HEK293 (cell line): ENCODE measurements around the gene TMEM98.
A peak's percentile ranks its signal among the peaks of the same experiment; 100 is the strongest.

Source experiments
- BCL11B ChIP-seq: fragments of 450-650 bp; formaldehyde crosslinking; IDR thresholded peaks from 2 replicates; pipeline ENCODE4 v1.5.1; 2016; ENCODE audit warnings: low read depth, missing biosample characterization, missing genetic modification characterization
- EGR2 ChIP-seq: fragments of 450-650 bp; formaldehyde crosslinking; IDR thresholded peaks from 2 replicates; pipeline ENCODE4 v1.5.1; 2016; ENCODE audit warnings: low read depth, missing biosample characterization, missing genetic modification characterization
- GFI1B ChIP-seq: fragments of 450-650 bp; formaldehyde crosslinking; IDR thresholded peaks from 2 replicates; pipeline ENCODE4 v1.5.1; 2016; ENCODE audit warnings: missing biosample characterization, missing genetic modification characterization
- GLI4 ChIP-seq: fragments of 450-650 bp; formaldehyde crosslinking; IDR thresholded peaks from 2 replicates; pipeline ENCODE4 v1.5.1; 2016; ENCODE audit warnings: missing biosample characterization, missing genetic modification characterization
- INSM2 ChIP-seq: fragments of 450-650 bp; formaldehyde crosslinking; IDR thresholded peaks from 2 replicates; pipeline ENCODE4 v1.5.1; 2016; ENCODE audit warnings: missing biosample characterization, missing genetic modification characterization
- KLF17 ChIP-seq: fragments of 450-650 bp; formaldehyde crosslinking; IDR thresholded peaks from 2 replicates; pipeline ENCODE4 v1.5.1; 2016; ENCODE audit warnings: missing biosample characterization, missing genetic modification characterization
- REST ChIP-seq: fragments of 450-650 bp; formaldehyde crosslinking; IDR thresholded peaks from 2 replicates; pipeline ENCODE4 v1.5.1; 2016; ENCODE audit warnings: missing biosample characterization, missing genetic modification characterization
- TRIM28 ChIP-seq: IDR thresholded peaks from 2 replicates; pipeline ENCODE4 v1.6.1; 2011; ENCODE audit warnings: low read length, control low read depth, borderline replicate concordance
- YY2 ChIP-seq: fragments of 450-650 bp; formaldehyde crosslinking; IDR thresholded peaks from 2 replicates; pipeline ENCODE4 v1.5.1; 2016; ENCODE audit warnings: missing biosample characterization, missing genetic modification characterization
- ZBTB21 ChIP-seq: fragments of 450-650 bp; formaldehyde crosslinking; IDR thresholded peaks from 2 replicates; pipeline ENCODE4 v1.5.1; 2017; ENCODE audit warnings: missing biosample characterization, missing genetic modification characterization
- ZFP3 ChIP-seq: fragments of 450-650 bp; formaldehyde crosslinking; IDR thresholded peaks from 2 replicates; pipeline ENCODE4 v1.5.1; 2016; ENCODE audit warnings: low read depth, missing biosample characterization, missing genetic modification characterization
- ZNF114 ChIP-seq: fragments of 450-650 bp; formaldehyde crosslinking; IDR thresholded peaks from 2 replicates; pipeline ENCODE4 v1.5.0; 2017; ENCODE audit warnings: missing biosample characterization, missing genetic modification characterization
- ZNF140 ChIP-seq: fragments of 450-650 bp; formaldehyde crosslinking; IDR thresholded peaks from 2 replicates; pipeline ENCODE4 v1.5.1; 2016; ENCODE audit warnings: missing biosample characterization, missing genetic modification characterization
- ZNF169 ChIP-seq: fragments of 450-650 bp; formaldehyde crosslinking; IDR thresholded peaks from 2 replicates; pipeline ENCODE4 v1.5.1; 2016; ENCODE audit warnings: missing biosample characterization, missing genetic modification characterization
- ZNF175 ChIP-seq: fragments of 450-650 bp; formaldehyde crosslinking; IDR thresholded peaks from 2 replicates; pipeline ENCODE4 v1.5.1; 2016; ENCODE audit warnings: missing biosample characterization, missing genetic modification characterization
- ZNF19 ChIP-seq: fragments of 450-650 bp; formaldehyde crosslinking; IDR thresholded peaks from 2 replicates; pipeline ENCODE4; 2016; ENCODE audit warnings: missing biosample characterization, missing genetic modification characterization, low read depth
- ZNF221 ChIP-seq: fragments of 450-650 bp; formaldehyde crosslinking; IDR thresholded peaks from 2 replicates; pipeline ENCODE4 v1.5.1; 2017; ENCODE audit warnings: missing biosample characterization, missing genetic modification characterization, borderline replicate concordance
- ZNF366 ChIP-seq: fragments of 450-650 bp; formaldehyde crosslinking; conservative IDR thresholded peaks from 2 replicates; pipeline ENCODE4 v1.5.1; 2016; ENCODE audit warnings: missing biosample characterization, missing genetic modification characterization
- ZNF37A ChIP-seq: fragments of 450-650 bp; IDR thresholded peaks from 2 replicates; pipeline ENCODE4 v1.5.1; 2018; ENCODE audit warnings: missing biosample characterization, missing genetic modification characterization
- ZNF416 ChIP-seq: fragments of 450-650 bp; formaldehyde crosslinking; IDR thresholded peaks from 2 replicates; pipeline ENCODE4 v1.5.1; 2016; ENCODE audit warnings: missing biosample characterization, missing genetic modification characterization
- ZNF510 ChIP-seq: fragments of 450-650 bp; formaldehyde crosslinking; IDR thresholded peaks from 2 replicates; pipeline ENCODE4 v1.5.1; 2018; ENCODE audit warnings: mild to moderate bottlenecking, missing genetic modification characterization, missing biosample characterization; ENCODE audit not compliant: insufficient replicate concordance
- ZNF701 ChIP-seq: fragments of 450-650 bp; formaldehyde crosslinking; IDR thresholded peaks from 2 replicates; pipeline ENCODE4 v1.5.1; 2016; ENCODE audit warnings: missing biosample characterization, missing genetic modification characterization
- ZNF768 ChIP-seq: fragments of 450-650 bp; formaldehyde crosslinking; IDR thresholded peaks from 2 replicates; pipeline ENCODE4 v1.5.1; 2018; ENCODE audit warnings: missing biosample characterization, mild to moderate bottlenecking, missing genetic modification characterization
- ZNF792 ChIP-seq: fragments of 450-650 bp; formaldehyde crosslinking; IDR thresholded peaks from 2 replicates; pipeline ENCODE4 v1.5.1; 2016; ENCODE audit warnings: missing biosample characterization, missing genetic modification characterization
- TF ChIP-seq, protein P1 (sequence below): fragments of 450-650 bp; IDR thresholded peaks from 2 replicates; pipeline ENCODE4 v1.5.1; 2018; ENCODE audit warnings: missing biosample characterization, missing genetic modification characterization
- TF ChIP-seq, protein P2 (sequence below): fragments of 450-650 bp; formaldehyde crosslinking; IDR thresholded peaks from 2 replicates; pipeline ENCODE4 v1.5.1; 2016; ENCODE audit warnings: missing biosample characterization, missing genetic modification characterization
- TF ChIP-seq, protein P3 (sequence below): fragments of 450-650 bp; formaldehyde crosslinking; IDR thresholded peaks from 2 replicates; pipeline ENCODE4 v1.5.1; 2016; ENCODE audit warnings: missing biosample characterization, missing genetic modification characterization

Gene TMEM98

GRCh38 chr17:32928586-32929535 lies 908 bp downstream of the TMEM98 start (continued):
- TF ChIP-seq KLF17 (no peak), GLI4 (tag by site-specific recombination) (peak; percentile 71; the same call in 1 of the 2 replicates), ZNF175 (tag by site-specific recombination) (no peak), ZBTB21 (tag by site-specific recombination) (no peak), ZNF19 (tag by site-specific recombination) (no peak), INSM2 (tag by site-specific recombination) (peak; percentile 15; the same call in 1 of the 2 replicates), ZNF701 (tag by site-specific recombination) (no peak), BCL11B (tag by site-specific recombination) (no peak), ZNF37A (tag by site-specific recombination) (no peak), GFI1B (tag by site-specific recombination) (0 out of 2 replicates have a peak, but pooled peaks have one; percentile 14), YY2 (tag by site-specific recombination) (no peak), ZNF416 (no peak), EGR2 (peak; percentile 53), ZNF510 (tag by site-specific recombination) (no peak), ZNF768 (no peak), ZNF140 (tag by site-specific recombination) (no peak), ZNF169 (tag by site-specific recombination) (no peak), ZNF366 (tag by site-specific recombination) (peak; percentile 35; the same call in 1 of the 2 replicates), ZFP3 (tag by site-specific recombination) (no peak), ZNF792 (tag by site-specific recombination) (no peak), TRIM28 (peak; percentile 59; the same call in 1 of the 2 replicates), ZNF221 (tag by site-specific recombination) (no peak), REST (tag by site-specific recombination) (0 out of 2 replicates have a peak, but pooled peaks have one; percentile 9), ZNF114 (tag by site-specific recombination) (no peak)
- TF ChIP-seq, protein P1, sequence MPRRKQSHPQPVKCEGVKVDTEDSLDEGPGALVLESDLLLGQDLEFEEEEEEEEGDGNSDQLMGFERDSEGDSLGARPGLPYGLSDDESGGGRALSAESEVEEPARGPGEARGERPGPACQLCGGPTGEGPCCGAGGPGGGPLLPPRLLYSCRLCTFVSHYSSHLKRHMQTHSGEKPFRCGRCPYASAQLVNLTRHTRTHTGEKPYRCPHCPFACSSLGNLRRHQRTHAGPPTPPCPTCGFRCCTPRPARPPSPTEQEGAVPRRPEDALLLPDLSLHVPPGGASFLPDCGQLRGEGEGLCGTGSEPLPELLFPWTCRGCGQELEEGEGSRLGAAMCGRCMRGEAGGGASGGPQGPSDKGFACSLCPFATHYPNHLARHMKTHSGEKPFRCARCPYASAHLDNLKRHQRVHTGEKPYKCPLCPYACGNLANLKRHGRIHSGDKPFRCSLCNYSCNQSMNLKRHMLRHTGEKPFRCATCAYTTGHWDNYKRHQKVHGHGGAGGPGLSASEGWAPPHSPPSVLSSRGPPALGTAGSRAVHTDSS = no peak
- TF ChIP-seq, protein P2, sequence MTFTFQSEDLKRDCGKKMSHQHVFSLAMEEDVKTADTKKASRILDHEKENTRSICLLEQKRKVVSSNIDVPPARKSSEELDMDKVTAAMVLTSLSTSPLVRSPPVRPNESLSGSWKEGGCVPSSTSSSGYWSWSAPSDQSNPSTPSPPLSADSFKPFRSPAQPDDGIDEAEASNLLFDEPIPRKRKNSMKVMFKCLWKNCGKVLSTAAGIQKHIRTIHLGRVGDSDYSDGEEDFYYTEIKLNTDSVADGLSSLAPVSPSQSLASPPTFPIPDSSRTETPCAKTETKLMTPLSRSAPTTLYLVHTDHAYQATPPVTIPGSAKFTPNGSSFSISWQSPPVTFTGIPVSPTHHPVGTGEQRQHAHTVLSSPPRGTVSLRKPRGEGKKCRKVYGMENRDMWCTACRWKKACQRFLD (tag by site-specific recombination) = no peak
- TF ChIP-seq, protein P3, sequence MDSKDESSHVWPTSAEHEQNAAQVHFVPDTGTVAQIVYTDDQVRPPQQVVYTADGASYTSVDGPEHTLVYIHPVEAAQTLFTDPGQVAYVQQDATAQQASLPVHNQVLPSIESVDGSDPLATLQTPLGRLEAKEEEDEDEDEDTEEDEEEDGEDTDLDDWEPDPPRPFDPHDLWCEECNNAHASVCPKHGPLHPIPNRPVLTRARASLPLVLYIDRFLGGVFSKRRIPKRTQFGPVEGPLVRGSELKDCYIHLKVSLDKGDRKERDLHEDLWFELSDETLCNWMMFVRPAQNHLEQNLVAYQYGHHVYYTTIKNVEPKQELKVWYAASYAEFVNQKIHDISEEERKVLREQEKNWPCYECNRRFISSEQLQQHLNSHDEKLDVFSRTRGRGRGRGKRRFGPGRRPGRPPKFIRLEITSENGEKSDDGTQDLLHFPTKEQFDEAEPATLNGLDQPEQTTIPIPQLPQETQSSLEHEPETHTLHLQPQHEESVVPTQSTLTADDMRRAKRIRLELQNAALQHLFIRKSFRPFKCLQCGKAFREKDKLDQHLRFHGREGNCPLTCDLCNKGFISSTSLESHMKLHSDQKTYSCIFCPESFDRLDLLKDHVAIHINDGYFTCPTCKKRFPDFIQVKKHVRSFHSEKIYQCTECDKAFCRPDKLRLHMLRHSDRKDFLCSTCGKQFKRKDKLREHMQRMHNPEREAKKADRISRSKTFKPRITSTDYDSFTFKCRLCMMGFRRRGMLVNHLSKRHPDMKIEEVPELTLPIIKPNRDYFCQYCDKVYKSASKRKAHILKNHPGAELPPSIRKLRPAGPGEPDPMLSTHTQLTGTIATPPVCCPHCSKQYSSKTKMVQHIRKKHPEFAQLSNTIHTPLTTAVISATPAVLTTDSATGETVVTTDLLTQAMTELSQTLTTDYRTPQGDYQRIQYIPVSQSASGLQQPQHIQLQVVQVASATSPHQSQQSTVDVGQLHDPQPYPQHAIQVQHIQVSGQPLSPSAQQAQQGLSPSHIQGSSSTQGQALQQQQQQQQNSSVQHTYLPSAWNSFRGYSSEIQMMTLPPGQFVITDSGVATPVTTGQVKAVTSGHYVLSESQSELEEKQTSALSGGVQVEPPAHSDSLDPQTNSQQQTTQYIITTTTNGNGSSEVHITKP (tag by site-specific recombination) = no peak
